ENCODE measurements around the gene PGBD1.

DNA sequence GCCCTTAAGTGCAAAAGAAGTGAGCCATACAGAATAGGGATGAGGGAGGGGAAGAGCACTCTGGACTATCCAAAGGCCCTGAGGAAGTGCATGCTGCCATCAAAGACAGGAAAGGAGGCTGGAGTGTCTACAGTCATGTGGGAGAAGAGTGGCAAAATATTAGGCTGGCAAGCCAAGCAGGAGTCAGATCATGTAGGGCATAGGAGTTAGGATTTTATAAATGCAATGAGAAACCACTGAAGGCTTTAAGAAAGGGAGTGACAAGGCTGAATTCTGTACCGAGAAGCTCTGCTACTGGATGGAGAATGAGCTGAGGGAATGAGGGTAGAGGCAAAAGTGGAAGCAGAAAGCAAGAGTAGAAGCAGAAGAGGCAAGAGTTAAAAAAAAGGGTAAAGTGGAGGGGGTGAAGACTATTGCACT is 52.2 kb downstream of the PGBD1 start:
- TF ChIP-seq POLR2AphosphoS5 (IDR thresholded peaks at IDR 0.05; ENCODE audit: low read depth), result no peak
- TF ChIP-seq, protein P1, sequence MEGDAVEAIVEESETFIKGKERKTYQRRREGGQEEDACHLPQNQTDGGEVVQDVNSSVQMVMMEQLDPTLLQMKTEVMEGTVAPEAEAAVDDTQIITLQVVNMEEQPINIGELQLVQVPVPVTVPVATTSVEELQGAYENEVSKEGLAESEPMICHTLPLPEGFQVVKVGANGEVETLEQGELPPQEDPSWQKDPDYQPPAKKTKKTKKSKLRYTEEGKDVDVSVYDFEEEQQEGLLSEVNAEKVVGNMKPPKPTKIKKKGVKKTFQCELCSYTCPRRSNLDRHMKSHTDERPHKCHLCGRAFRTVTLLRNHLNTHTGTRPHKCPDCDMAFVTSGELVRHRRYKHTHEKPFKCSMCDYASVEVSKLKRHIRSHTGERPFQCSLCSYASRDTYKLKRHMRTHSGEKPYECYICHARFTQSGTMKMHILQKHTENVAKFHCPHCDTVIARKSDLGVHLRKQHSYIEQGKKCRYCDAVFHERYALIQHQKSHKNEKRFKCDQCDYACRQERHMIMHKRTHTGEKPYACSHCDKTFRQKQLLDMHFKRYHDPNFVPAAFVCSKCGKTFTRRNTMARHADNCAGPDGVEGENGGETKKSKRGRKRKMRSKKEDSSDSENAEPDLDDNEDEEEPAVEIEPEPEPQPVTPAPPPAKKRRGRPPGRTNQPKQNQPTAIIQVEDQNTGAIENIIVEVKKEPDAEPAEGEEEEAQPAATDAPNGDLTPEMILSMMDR (conservative IDR thresholded peaks at IDR 0.05; ENCODE audit: low read depth in 2 of 2), result no peak
- TF ChIP-seq ZNF331 (CRISPR knock-in tag; IDR thresholded peaks at IDR 0.05; ENCODE audit: low read depth), result no peak
- no peak for TF ChIP-seq EZH2phosphoT487 (IDR thresholded peaks at IDR 0.05; ENCODE audit: unreplicated experiment)
- TF ChIP-seq ZNF114 (CRISPR knock-in tag; IDR thresholded peaks at IDR 0.05), result no peak
- TF ChIP-seq, protein P2, sequence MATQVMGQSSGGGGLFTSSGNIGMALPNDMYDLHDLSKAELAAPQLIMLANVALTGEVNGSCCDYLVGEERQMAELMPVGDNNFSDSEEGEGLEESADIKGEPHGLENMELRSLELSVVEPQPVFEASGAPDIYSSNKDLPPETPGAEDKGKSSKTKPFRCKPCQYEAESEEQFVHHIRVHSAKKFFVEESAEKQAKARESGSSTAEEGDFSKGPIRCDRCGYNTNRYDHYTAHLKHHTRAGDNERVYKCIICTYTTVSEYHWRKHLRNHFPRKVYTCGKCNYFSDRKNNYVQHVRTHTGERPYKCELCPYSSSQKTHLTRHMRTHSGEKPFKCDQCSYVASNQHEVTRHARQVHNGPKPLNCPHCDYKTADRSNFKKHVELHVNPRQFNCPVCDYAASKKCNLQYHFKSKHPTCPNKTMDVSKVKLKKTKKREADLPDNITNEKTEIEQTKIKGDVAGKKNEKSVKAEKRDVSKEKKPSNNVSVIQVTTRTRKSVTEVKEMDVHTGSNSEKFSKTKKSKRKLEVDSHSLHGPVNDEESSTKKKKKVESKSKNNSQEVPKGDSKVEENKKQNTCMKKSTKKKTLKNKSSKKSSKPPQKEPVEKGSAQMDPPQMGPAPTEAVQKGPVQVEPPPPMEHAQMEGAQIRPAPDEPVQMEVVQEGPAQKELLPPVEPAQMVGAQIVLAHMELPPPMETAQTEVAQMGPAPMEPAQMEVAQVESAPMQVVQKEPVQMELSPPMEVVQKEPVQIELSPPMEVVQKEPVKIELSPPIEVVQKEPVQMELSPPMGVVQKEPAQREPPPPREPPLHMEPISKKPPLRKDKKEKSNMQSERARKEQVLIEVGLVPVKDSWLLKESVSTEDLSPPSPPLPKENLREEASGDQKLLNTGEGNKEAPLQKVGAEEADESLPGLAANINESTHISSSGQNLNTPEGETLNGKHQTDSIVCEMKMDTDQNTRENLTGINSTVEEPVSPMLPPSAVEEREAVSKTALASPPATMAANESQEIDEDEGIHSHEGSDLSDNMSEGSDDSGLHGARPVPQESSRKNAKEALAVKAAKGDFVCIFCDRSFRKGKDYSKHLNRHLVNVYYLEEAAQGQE (IDR thresholded peaks at IDR 0.05; ENCODE audit: unreplicated experiment), result no peak
- no peak for TF ChIP-seq NANOG (IDR thresholded peaks at IDR 0.05; ENCODE audit: borderline replicate concordance)
- no peak for TF ChIP-seq CREB1 (CRISPR knock-in tag; IDR thresholded peaks at IDR 0.05; ENCODE audit: low read depth)
- TF ChIP-seq EZH2 (IDR thresholded peaks at IDR 0.05; ENCODE audit: low read depth, unreplicated experiment), result no peak
- TF ChIP-seq, protein P3, sequence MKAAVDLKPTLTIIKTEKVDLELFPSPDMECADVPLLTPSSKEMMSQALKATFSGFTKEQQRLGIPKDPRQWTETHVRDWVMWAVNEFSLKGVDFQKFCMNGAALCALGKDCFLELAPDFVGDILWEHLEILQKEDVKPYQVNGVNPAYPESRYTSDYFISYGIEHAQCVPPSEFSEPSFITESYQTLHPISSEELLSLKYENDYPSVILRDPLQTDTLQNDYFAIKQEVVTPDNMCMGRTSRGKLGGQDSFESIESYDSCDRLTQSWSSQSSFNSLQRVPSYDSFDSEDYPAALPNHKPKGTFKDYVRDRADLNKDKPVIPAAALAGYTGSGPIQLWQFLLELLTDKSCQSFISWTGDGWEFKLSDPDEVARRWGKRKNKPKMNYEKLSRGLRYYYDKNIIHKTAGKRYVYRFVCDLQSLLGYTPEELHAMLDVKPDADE (IDR thresholded peaks at IDR 0.05), result no peak
- TF ChIP-seq JUNB (IDR thresholded peaks at IDR 0.05; ENCODE audit: unreplicated experiment), result no peak
- no peak for TF ChIP-seq STAT1 (IDR thresholded peaks at IDR 0.05; ENCODE audit: unreplicated experiment)

Measured in GM23338 (cell line).